HCT116 (cell line): ENCODE data around the gene DYNLT1.

Experiments
- CTCF ChIP-seq, 3 experiments: fragments of 200-600 bp in 1 of 3; sonication (generic) in 1 of 3; IDR thresholded peaks in 2 of 3; conservative IDR thresholded peaks in 1 of 3; 2 replicates each; pipeline ENCODE4 v1.5.1; 2012 to 2017; ENCODE audit warnings: low read depth in 2 of 3, low read length in 2 of 3, antibody characterized with exemption in 1 of 3, borderline replicate concordance in 1 of 3, control low read depth in 1 of 3, mild to moderate bottlenecking in 1 of 3, mixed read lengths in 1 of 3, mixed run types in 1 of 3, moderate library complexity in 1 of 3; ENCODE audit not compliant: insufficient read depth in 1 of 3
- EGR1 ChIP-seq: IDR thresholded peaks from 2 replicates; pipeline ENCODE4 v1.6.1; 2012; ENCODE audit warnings: low read depth
- JUND ChIP-seq: IDR thresholded peaks from 2 replicates; pipeline ENCODE4 v1.6.1; 2012
- POLR2A ChIP-seq: IDR thresholded peaks from 2 replicates; pipeline ENCODE4 v1.7.0; 2011; ENCODE audit warnings: borderline replicate concordance; ENCODE audit not compliant: insufficient read depth, insufficient read length; ENCODE audit errors: extremely low read depth
- POLR2AphosphoS5 ChIP-seq: IDR thresholded peaks from 2 replicates; pipeline ENCODE4 v1.6.1; 2011; ENCODE audit warnings: mild to moderate bottlenecking, low read depth, low read length, moderate library complexity
- SP1 ChIP-seq: IDR thresholded peaks from 2 replicates; pipeline ENCODE4 v1.6.1; 2012; ENCODE audit warnings: low read depth
- TCF7L2 ChIP-seq: IDR thresholded peaks from 2 replicates; pipeline ENCODE4 v1.7.0; 2011; ENCODE audit warnings: borderline replicate concordance, inconsistent platforms; ENCODE audit not compliant: insufficient read depth, insufficient read length; ENCODE audit errors: extremely low read depth
- YY1 ChIP-seq: IDR thresholded peaks from 2 replicates; pipeline ENCODE4 v1.6.1; 2011; ENCODE audit warnings: low read length, low read depth, moderate library complexity, mild to moderate bottlenecking; ENCODE audit not compliant: insufficient replicate concordance; ENCODE audit errors: extremely low read depth
- ZFX ChIP-seq: fragments of 450-650 bp; IDR thresholded peaks from 2 replicates; pipeline ENCODE4 v1.6.1; 2017
- TF ChIP-seq, protein P1 (sequence below): IDR thresholded peaks from 2 replicates; pipeline ENCODE4 v1.6.1; 2012; ENCODE audit warnings: low read depth
- TF ChIP-seq, protein P2 (sequence below): IDR thresholded peaks from 2 replicates; pipeline ENCODE4 v1.6.1; 2012

- TF ChIP-seq POLR2AphosphoS5 (no peak), YY1 (no peak), JUND (no peak), POLR2A (no peak), CTCF (IDR thresholded peaks at IDR 0.05 in 2 of 3, conservative IDR thresholded peaks at IDR 0.05 in 1 of 3; ENCODE audit: borderline replicate concordance in 1 of 3, insufficient read depth in 1 of 3, low read depth in 2 of 3, low read length in 2 of 3) (no peak), EGR1 (no peak), ZFX (no peak), SP1 (no peak), TCF7L2 (no peak)
- TF ChIP-seq, protein P1, sequence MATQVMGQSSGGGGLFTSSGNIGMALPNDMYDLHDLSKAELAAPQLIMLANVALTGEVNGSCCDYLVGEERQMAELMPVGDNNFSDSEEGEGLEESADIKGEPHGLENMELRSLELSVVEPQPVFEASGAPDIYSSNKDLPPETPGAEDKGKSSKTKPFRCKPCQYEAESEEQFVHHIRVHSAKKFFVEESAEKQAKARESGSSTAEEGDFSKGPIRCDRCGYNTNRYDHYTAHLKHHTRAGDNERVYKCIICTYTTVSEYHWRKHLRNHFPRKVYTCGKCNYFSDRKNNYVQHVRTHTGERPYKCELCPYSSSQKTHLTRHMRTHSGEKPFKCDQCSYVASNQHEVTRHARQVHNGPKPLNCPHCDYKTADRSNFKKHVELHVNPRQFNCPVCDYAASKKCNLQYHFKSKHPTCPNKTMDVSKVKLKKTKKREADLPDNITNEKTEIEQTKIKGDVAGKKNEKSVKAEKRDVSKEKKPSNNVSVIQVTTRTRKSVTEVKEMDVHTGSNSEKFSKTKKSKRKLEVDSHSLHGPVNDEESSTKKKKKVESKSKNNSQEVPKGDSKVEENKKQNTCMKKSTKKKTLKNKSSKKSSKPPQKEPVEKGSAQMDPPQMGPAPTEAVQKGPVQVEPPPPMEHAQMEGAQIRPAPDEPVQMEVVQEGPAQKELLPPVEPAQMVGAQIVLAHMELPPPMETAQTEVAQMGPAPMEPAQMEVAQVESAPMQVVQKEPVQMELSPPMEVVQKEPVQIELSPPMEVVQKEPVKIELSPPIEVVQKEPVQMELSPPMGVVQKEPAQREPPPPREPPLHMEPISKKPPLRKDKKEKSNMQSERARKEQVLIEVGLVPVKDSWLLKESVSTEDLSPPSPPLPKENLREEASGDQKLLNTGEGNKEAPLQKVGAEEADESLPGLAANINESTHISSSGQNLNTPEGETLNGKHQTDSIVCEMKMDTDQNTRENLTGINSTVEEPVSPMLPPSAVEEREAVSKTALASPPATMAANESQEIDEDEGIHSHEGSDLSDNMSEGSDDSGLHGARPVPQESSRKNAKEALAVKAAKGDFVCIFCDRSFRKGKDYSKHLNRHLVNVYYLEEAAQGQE = no peak
- TF ChIP-seq, protein P2, sequence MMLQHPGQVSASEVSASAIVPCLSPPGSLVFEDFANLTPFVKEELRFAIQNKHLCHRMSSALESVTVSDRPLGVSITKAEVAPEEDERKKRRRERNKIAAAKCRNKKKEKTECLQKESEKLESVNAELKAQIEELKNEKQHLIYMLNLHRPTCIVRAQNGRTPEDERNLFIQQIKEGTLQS = no peak
Observed at GRCh38 chr6:158593670-158594069, 50.9 kb downstream of the DYNLT1 start.
